Panc1 (cell line): ENCODE results near the gene CWH43.
A peak's percentile ranks its signal among the peaks of the same experiment; 100 is the strongest.

Experiments
- CTCF ChIP-seq: fragments of 450-650 bp; IDR thresholded peaks from 2 replicates; pipeline ENCODE4 v1.5.1; 2017; ENCODE audit warnings: mild to moderate bottlenecking
- SIN3A ChIP-seq: IDR thresholded peaks from 2 replicates; pipeline ENCODE4 v1.6.1; 2012; ENCODE audit warnings: low read depth, mild to moderate bottlenecking, low read length, moderate library complexity, borderline replicate concordance; ENCODE audit not compliant: insufficient read depth
- TCF7L2 ChIP-seq: IDR thresholded peaks from 2 replicates; pipeline ENCODE4 v1.6.1; 2011; ENCODE audit warnings: mild to moderate bottlenecking, low read depth, low read length, inconsistent platforms

GRCh38 chr4:48943387-48943786, 42.7 kb upstream of the CWH43 start:
- TF ChIP-seq TCF7L2, result no peak
- peak; percentile 62 for TF ChIP-seq CTCF
- TF ChIP-seq SIN3A, result no peak
